NCI-H2029 treated with DMSO at 0.1 percent for 48 hours (cell line): ENCODE data around the gene TNIK.
"Not testable (repeated sequence)": the region's sequence is repeated elsewhere in the genome, so short reads cannot be mapped to it uniquely, and the experiment has no call there.

Source experiments
- DNase-seq: peaks from one replicate; lab custom pipeline; 2025; lab: John Stamatoyannopoulos, UW

Gene TNIK

DNA sequence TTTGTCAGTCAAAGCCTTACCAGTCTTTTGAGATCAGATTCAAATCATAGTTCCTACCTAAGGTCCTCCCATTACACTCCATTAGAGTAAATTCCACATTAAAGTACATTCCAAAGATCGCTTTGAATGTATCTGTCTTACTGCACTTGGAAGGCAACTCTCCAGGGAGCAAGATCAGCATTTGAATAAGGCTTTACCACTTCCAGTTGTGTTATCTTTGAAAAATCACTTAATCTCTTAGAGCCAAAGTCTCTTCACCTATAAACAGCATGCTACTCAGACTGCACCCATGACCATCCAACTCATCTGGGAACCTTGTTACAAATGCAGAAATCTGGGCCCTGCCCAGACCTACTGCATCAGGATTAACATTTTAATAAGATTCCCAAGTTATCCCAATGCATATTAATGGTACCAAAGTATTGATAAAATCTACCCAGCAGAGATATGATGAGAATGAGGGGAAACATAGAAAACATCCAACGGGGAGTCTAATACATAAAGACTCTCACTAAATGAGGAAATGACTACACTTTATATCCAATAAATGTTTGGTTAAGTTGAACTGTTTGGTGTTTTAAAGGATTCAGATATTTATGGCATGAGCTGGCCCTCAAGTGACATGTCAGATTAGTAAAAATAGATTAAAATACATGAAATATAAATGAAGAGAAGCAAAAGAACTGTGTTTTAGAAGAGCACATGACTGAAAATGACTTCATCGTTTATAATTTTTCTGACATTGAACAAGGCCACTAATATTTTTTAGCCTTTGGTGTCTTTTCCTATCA is 75.9 kb downstream of the TNIK start:
- no peak for DNase-seq

GRCh38 chr3:171383206-171384018 is 76.8 kb downstream of the TNIK start:
- no peak for DNase-seq

DNA sequence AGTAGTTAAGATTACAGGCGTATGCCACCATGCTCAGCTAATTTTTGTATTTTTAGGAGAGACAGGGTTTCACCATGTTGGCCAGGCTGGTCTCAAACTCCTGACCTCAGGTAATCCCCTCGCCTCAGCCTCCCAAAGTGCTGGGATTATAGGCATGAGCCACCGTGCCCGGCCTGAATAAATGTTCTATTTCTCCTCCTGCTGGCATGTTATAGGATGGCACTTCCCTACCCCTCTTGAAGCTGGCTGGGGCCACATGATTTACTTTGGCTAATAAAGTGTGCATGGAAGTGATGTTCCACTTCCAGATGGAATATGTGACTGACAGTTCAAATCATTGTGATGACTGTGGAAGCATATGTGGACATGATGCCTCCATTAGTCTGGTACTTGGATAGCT is 77.9 kb downstream of the TNIK start:
- DNase-seq = not testable (repeated sequence)

DNA sequence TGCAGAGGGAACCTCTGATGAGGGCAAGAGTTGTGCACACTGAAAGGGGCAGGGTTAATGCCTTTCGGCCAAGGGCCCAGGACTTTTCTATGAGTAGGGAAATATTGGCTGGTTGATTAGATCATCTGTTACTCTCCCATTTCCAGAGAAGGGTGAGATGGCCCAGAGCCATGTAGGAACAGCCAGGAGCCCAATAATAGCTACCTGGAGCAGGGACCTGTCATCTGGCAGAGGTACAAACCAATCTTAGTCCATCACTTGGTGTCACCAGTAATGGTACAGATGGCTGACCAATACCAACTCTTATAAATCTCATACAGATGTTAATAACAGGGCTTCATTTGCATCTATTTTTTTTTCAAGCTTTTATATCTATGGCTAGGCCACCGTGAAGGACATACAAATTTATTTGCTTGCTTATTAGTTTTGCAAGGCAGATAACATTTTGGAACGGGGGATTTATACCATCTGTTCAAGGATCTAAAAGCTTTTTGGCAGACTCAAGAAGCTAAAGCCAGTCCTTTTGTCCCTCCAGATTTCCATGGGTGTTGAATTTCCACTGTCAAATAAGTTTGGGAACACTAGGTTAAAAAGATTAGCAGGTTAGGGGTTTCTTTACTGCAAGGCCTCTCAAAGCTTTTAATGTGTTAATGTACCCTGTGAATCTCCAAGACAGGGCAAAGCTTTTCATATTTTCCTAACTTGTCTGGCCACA is 79.3 kb downstream of the TNIK start:
- no peak for DNase-seq

- no peak for DNase-seq
These were observed 80.2 kb downstream of the TNIK start for GRCh38 chr3:171379961-171380483.

DNA sequence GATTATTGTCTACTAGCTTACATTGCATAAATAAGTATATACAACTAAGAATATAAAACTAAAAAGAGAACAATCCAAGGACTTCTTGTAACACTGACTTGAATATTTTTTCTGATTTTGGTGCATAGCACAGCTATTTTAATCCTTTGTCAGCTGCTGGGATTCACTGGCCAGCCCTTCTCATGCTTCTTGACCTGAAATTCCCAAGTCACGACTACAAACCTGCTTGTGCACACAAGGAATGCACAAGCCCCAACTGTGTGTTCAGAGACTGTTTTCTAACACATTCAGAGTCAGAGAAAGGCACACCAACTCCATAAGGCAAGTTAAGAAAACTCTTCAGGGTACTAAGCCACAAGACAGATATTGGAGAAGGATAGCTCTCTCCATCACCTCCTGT is 80.9 kb downstream of the TNIK start:
- no peak for DNase-seq

DNA sequence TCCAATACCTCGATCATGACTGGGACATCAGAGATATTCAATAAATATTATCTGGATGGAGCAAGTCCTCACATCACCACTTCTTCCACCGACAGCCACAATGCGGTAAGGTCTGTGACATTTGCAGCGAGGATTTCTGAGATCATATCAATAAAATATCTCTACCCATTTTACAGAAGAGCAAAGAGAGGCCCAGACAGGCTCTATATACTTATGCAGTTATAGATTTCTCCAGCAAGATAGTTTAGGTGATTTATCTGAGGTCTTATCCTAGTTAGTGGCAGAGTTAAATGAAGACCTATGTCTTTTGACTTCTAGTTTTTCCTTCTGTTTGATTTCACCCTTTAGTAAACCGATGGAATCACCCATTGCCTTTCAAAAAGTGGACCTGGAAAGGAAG is 81.6 kb downstream of the TNIK start:
- no peak for DNase-seq

- DNase-seq = no peak
These were observed 82.3 kb downstream of the TNIK start for GRCh38 chr3:171377859-171378258.

GRCh38 chr3:171376596-171376947 is 83.6 kb downstream of the TNIK start:
- no peak for DNase-seq

DNA sequence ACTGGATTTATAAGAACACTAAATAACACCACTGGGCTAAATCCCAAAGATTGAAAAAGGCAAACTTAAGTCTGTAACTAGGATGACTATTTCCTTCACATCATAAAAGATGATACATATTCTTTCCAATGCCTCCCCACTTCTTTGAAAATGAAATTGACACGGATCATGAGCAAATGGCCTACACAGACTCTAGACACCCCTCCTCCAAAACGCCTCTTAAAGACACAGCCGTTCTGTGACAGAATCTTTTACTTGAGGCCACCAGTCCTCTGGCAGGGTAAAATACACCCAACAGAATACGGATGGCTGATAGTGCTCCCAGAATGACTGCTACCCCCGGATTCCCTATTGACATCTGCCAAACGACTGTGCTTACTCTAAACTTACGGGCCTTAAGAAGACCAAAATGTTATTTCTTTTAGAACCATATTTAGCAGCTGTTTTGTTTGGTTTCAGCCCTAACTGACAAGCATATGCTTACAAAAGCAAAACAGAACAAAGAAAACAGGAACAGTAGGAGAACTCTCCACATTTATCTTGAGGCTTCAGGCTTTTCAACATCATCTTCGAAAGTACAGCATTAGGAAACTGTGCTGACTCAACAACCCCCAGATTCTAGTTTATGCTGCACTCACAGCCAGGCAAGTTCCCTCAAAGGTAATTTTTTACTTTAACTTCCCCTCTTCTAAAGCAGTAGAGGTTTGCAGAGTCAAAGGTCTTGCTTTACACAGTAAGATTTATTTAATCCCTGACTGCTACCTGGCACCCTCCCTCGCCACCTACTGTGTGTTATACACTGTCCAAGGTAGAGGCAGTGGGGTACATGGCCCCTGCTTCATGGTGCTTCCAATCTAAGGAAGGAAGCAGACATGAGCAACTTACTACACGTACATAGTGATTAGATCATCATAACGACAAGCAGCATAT is 84.3 kb downstream of the TNIK start:
- no peak for DNase-seq

DNA sequence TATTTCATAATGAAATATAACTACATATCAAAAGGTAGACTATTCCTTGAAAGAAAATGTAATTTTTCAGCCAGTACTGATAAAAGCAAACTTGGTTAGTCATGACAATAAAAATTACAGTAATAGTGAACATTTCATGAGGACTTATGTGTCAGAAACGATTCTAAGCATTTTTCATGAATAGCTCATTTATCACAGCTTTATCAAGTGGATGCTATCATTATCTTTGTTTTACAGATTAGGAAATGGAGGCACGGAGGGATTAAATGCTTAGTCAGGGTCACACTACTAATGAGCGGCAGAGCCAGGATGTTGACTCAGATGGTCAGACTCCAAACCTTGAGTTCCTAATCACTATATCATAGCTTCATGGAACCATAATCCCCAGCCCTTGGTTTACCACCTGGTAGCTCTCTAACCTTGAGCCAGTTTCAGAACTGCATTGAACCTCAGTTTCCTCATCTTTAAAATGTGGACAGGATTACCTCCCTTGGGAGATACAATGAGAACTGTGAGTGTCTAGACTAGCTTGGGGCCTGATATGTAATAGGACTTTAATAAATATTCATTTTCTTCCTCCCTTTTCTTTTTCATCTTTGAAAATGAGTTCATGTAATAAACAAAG is 85.4 kb downstream of the TNIK start:
- no peak for DNase-seq

- DNase-seq = no peak
These were observed 85.9 kb downstream of the TNIK start for GRCh38 chr3:171374260-171374659.

- no peak for DNase-seq
These were observed 86.5 kb downstream of the TNIK start for GRCh38 chr3:171373711-171374110.

- DNase-seq = no peak
These were observed 87.5 kb downstream of the TNIK start for GRCh38 chr3:171372694-171373093.

GRCh38 chr3:171371354-171371753 is 88.9 kb downstream of the TNIK start:
- DNase-seq = no peak

GRCh38 chr3:171369156-171369555 is 91.0 kb downstream of the TNIK start:
- no peak for DNase-seq

DNA sequence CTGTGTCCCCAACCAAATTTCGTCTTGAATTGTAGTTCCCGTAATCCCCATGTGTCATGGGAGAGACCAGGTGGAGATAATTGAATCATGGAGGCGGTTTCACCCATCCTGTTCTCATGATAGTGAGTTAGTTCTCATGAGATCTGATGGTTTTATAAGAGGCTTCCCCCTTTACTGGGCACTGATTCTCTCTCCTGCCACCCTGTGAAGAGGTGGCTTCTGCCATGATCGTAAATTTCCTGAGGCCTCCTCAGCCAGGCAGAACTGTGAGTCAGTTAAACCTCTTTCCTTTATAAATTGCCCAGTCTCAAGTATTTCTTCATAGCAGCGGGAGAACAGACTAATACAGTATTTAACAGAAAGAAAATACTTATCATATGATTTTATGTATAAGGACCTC is 93.5 kb downstream of the TNIK start:
- not testable (repeated sequence) for DNase-seq

- DNase-seq = no peak
These were observed 94.2 kb downstream of the TNIK start for GRCh38 chr3:171366043-171366442.

GRCh38 chr3:171365489-171365888 is 94.7 kb downstream of the TNIK start:
- DNase-seq = no peak

DNA sequence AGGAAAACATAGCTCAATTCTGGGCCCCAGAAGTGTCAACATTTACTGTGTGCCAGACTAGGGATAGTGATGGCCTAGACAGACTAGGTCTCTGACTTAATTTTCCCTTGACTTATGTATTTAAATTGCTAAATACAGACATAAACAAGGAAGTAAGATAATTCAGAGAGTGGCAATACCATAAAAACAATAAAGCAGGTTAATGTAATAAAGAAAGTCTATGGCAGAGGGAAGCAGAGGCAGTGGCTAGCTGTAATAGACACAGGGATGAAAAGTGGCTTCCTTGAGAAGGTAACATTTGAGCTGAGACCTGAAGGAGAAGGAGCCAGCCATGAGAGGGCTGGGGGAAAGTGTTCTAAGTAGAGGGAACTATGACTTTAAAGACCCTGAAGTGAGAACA is 95.7 kb downstream of the TNIK start:
- DNase-seq = no peak

- no peak for DNase-seq
These were observed 97.0 kb downstream of the TNIK start for GRCh38 chr3:171363202-171363601.
